ENCODE results near the gene RIPOR2. TPM values are rescaled to one million over a fixed set of nuclear protein-coding genes. Genes with fewer than 3 reads are reported as not detected.

The RIPOR2 gene
- total RNA-seq, 2 donors from 2014 or later = 4.8 to 5.4 TPM

DNA sequence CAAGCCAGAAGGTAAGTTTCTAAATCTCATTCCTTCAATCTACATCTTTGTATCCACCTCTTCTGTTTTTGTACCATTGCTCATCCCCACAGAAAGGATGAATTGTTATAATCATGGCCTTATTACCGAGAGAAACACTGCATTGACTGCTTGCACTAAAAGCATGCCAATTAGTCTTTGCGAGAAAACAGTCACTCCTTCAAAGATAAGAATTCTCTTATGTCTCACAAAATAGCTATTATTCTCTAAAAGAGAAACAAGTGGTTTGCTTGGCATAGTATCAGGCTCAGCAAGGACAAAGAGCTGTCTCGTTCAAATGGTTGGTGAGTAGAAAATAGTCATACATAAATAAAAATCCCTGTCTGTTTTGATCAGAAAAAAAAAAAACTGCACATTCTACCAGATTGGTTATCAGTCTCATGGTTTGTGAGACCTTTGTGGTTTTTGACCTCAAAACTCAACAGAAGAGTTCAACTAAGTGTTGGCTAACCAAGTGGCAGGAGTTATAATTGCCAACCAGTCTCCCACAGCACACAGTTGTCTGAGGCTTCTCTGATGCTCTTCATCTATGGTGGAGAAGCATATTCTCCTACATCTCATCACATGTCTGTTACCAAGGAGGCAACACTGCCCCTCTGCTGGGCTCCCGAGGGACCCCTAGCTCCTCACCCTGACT lies 101.9 kb downstream of the RIPOR2 start:
- no peak for DNase-seq
- ATAC-seq = no peak
- intact Hi-C loops (cut with DNase I) = no loop called here

DNA sequence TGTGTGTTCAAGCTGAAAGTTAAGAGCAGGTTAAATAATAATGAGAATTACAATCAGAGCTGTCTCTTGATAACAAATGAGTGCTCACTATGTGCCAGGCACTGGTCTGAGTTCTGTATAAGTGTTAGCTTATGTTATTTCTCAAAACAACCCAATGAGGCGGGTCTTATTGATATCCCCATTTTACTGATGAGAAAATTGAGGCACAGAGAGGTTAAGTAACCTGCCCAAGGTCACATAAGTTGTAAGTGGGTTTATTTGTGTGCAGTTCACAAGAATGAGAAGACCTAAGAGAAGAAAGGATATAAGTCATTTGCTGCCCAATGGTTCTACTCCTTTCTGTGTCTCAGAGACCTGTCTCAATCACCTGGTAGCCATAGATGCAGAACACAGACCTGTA lies 103.0 kb downstream of the RIPOR2 start:
- intact Hi-C loops (cut with DNase I) = no loop called here
- DNase-seq = no peak

DNA sequence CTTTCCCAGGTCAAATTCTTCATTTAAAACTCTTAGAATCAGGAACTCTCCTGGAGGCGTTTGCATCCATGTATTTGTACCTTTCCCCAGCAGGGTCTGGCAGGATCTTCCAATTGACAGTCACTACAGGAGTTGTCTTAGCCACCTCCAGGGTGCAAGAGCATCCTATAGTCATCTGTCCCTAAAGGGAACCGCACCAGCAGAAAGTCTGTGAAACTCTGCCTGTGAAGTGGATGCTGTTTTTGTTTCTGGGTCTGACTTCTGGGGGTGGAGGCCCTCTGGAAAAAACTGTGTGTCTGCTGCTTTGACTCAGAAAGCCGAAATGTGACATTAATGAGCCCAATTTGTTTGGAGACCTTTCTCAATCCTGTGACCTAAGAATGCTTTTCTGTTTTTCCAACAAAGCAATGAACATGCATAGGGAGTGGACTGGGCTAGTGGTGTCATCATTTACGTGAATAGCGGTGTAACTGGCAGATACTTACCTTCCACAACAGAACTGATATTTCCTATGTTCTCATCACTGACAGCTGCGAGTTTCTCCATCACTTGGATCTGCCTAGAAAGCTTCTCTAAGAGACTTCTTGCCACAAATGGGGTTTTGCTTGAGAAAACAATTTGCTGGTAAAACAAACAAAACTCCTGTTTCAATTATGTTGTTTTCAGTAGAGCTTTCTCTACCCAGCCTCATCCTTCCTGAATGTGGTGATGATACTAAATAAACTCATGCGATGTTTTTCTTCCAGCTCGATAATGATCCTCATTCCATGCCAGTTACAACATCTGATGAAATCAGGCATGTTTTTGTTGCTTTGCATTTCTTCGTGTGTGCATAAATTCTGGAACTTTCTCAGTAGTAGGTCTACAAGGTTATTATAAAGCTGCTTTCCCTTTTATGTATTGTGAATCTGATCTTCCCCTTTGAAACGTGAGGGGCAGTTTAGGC lies 103.7 kb downstream of the RIPOR2 start:
- intact Hi-C loops (cut with DNase I) = no loop called here
- ATAC-seq = no peak

More for the DNA sequence above, 103.0 kb downstream of the RIPOR2 start:
- ATAC-seq = no peak

GRCh38 chr6:24829657-24830056 lies 106.1 kb downstream of the RIPOR2 start:
- intact Hi-C loops (cut with DNase I) = no loop called here
- ATAC-seq (no peak), DNase-seq (no peak)

More for the DNA sequence above, 103.7 kb downstream of the RIPOR2 start:
- DNase-seq = no peak

GRCh38 chr6:24827970-24828369 lies 107.8 kb downstream of the RIPOR2 start:
- ATAC-seq = no peak
- no peak for DNase-seq
- intact Hi-C loops (cut with DNase I) = no loop called here

DNA sequence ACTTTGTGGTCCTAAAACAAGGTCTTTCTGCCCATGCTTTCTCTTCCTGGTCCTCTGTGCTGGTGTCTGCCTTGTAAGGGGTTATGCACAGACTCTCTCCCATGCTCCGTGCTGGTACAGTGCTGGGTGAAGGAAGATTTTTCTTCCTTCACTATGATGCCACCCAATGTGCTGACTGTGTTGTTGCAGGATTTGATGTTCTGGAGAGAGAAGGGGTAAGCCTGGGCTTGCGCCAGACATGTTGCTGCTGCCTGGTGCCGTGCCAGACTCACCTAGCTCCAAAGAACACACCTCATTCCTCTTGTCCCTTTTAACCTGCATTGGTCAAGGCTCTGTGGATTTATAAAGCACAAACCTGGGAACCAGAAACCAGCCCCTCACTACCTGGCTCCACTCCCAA lies 108.6 kb downstream of the RIPOR2 start:
- intact Hi-C loops (cut with DNase I) = no loop called here
- DNase-seq = no peak
- ATAC-seq = no peak

DNA sequence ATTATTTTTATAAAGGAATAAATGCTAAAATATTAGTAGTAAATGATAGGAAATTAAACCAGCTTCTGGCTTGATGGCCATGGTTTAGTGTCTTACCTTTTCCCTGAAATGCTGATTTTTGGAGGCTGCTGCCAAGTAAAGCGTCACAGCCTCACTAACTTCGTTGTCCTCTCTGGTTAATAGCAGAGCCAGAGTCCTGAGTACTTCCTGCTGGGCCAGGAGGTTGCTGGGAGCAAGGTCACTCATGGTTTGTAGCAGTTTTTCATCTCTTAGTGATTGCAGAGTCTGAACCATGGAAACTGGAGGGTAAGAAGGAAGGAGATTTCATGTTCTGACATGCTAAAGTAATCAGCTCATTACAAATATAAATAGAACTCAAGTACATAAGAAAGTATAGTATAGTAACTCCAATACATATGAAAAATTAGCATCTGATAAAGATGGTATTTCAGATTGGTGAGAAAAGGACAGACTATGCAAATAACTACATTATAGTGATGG lies 110.6 kb downstream of the RIPOR2 start:
- ATAC-seq (no peak), DNase-seq (no peak)
- intact Hi-C loops (cut with DNase I) = no loop called here

DNA sequence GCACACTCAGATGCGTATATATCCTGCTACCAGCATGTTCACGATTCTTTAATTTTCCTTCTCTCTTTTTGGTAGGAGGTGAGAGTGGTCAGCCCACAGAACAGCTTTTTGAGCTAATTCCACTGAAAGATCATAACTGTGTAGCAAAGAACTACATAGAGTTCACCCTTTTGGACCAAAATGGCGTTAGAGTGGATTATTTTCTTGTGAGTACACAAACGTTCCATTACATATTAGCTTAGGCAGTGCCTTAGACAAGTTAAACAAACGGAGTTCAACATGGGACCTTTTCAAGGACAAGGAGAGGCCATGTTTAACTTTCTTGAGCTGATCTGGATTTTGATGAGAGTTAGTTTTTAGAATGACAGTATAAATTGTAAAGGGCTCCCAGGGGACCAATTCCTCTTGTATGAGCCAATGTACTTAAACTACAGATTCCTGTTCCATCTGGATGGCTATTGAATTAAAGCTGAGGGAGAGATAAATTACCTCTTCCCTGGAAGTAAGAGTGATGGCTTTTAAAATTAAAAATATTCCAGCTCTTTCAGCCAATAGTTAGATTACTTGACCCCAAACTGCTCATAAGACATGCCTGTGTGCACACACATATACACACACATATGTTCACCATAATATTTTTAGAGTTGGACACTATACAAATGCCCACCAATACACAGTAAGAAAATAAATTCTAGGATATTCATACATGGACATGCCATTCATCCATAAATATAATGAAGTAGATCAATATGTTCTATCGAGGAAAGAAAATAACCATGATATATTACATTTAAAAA lies 111.4 kb downstream of the RIPOR2 start:
- intact Hi-C loops (cut with DNase I) = no loop called here
- no peak for DNase-seq
- ATAC-seq = no peak

GRCh38 chr6:24823185-24823584 lies 112.6 kb downstream of the RIPOR2 start:
- no peak for DNase-seq
- intact Hi-C loops (cut with DNase I) = no loop called here
- ATAC-seq = no peak

DNA sequence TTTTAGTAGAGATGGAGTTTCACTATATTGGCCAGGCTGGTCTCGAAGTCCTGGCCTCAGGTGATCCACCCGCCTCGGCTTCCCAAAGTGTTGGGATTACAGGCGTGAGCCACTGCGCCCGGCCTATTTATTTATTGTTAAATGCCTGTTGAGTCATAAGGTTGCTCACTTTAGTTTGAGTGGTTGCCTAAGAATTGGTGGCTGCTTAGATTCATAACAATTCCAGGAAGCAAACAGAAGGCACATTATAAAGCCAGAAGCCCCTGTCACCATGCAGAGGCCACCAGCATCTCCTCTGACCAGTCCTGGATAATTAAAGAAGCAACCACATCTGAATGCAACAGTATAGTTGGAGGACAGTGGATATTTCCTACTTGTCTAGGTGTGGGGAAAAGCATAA lies 113.1 kb downstream of the RIPOR2 start:
- intact Hi-C loops (cut with DNase I) = no loop called here
- ATAC-seq = no peak

DNA sequence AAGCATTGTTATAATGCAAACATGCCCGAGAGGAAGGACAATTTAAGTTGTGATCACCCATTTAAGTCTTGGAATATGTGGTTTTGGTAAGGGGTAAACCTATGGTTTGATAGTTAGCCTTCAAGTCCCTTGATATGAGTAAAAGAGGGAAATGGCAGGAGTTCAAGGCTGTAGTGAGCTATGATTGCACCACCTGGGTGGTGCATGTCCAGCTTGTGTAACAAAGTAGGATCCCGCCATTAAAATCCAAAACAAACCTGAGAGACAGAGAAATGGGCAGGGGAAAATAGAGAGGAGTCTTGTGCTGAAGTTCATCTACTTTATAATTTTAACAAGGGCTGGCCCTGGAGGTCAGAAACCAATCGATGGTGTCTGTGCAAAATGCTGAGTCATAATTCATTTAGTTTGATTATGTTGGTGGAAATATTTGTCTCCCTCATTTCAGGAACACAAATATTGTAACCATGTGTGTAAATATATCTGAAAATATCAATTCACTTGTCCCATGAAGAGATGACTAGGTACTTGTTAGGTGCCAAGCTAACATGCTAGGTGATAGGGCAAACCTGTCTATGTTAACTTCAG lies 113.8 kb downstream of the RIPOR2 start:
- DNase-seq (no peak), ATAC-seq (no peak)
- intact Hi-C loops (cut with DNase I) = no loop called here

More for the DNA sequence above, 113.1 kb downstream of the RIPOR2 start:
- no peak for DNase-seq

GRCh38 chr6:24818346-24818745 lies 117.4 kb downstream of the RIPOR2 start:
- DNase-seq (no peak), ATAC-seq (no peak)
- intact Hi-C loops (cut with DNase I) = no loop called here

DNA sequence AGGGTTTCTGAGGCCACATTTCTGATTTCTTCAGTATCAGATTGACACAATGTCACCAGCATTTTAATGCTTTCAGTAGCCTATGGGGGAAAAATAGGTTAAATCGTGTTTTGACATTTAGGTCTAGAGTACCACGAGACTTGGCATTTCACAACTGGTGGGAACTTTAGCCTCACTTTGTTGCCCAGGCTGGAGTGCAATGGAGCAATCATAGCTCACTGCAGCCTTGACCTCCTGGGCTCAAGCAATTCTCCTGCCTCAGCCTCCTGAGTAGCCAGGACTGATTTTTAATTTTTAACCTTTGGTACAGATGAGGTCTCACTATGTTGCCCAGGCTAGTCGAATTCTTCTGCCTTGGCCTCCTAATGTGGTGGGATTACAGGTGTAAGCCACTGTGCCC lies 126.0 kb downstream of the RIPOR2 start:
- ATAC-seq = no peak

DNA sequence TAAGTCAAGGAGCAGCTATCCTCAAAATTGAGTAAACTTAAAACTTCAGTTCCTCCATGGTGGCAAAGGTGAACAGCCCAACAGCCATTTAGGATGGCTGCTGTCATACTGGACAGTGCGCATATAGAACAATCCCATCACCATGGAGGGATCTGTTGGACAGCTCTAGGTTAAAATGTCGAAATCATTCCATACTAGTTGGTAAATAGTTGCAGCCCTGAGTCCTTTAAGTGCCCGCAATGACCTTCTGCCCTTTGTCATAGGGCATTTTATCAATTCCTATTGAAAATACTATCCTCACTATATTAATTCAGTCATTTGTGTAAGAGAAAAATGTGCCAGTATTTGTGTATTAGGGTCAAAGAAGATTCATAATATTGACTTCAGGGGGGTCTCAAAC lies 128.2 kb downstream of the RIPOR2 start:
- intact Hi-C loops (cut with DNase I) = no loop called here
- ATAC-seq = no peak

More for the DNA sequence above, 126.0 kb downstream of the RIPOR2 start:
- intact Hi-C loops (cut with DNase I) = no loop called here
- no peak for DNase-seq

GRCh38 chr6:24802271-24803059 lies 133.3 kb downstream of the RIPOR2 start:
- ATAC-seq = no peak
- DNase-seq = no peak
- intact Hi-C loops (cut with DNase I) = no loop called here

More for the DNA sequence above, 128.2 kb downstream of the RIPOR2 start:
- DNase-seq = no peak

- ATAC-seq = no peak
- DNase-seq = no peak
- intact Hi-C loops (cut with DNase I) = no loop called here
These were observed 136.2 kb downstream of the RIPOR2 start for GRCh38 chr6:24799541-24799915.

DNA sequence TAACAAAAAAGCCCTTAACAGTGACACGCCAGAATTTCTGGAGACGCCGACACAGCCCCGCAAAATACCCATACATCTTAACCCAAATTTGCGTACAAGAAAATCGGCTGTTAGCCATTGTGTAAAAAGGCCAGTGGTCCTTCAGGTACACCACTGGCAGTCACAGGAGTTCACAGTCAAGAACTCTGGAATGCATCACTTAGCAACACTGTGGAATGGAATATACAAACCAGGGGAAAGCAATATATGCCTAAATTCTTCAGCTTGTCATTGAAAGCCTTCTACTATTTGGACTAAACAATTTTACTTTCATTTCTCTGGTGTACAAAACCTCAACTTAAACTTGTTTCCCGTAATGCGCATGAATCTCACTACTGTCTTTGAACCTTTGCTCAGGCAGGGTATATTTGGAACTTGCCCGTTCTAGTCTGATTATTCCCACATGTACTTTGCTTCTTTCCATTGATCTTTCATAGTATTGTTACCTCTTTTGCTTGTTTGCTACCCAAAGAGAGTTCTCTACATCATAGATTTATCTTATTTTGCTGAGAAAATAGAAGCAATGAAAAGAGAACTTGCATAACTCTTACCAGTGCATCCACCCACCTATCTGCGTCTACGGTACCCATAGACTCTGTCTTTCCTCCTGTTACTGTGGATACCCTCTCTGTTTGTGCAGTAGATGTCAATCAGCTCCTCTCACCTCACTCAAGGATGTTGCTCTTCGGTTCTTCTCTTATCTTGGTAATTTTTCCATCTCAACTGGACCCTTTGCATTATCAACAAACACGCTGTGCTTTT lies 136.8 kb downstream of the RIPOR2 start, which contains the start of gene ARMH2:
Gene ARMH2 (minus strand): TSS at position 178 of the 801 bp plus-strand sequence. CDS start 60 bp downstream, at position 118.
- intact Hi-C loops (cut with DNase I) = no loop called here
- no peak for DNase-seq
- no peak for ATAC-seq

Data from left cardiac atrium (tissue), 4 donors.